PC-9 (cell line): ENCODE measurements around the gene NHS. TPM values are rescaled to one million over a fixed set of nuclear protein-coding genes. Genes with fewer than 3 reads are reported as not detected.
A peak's percentile ranks its signal among the peaks of the same experiment; 100 is the strongest.

Experiments
- Bru-seq: library from RNA; stranded (reverse); fragments of 400-500 nt; gene quantifications from one replicate; lab custom pipeline; 2021; lab: Mats Ljungman, UMichigan
- BruChase-seq, 2 experiments: library from RNA; stranded (reverse); fragments of 400-500 nt; gene quantifications; one replicate each; lab custom pipeline; 2021; lab: Mats Ljungman, UMichigan
- BruUV-seq: library from RNA; stranded (reverse); fragments of 400-500 nt; replicated peaks from 2 replicates; lab custom pipeline; 2021; lab: Mats Ljungman, UMichigan
- CTCF ChIA-PET: fragments of 300-600 bp; sonication (Branson Sonifier 250); formaldehyde crosslinking; loops from one replicate; lab custom pipeline; 2022; ENCODE audit warnings: antibody characterized with exemption; lab: Charles Lee
- POLR2A ChIA-PET: fragments of 300-600 bp; sonication (Branson Sonifier 250); formaldehyde crosslinking; loops from one replicate; lab custom pipeline; 2022; ENCODE audit warnings: antibody characterized with exemption; ENCODE audit not compliant: unreplicated experiment; lab: Charles Lee
- DNase-seq, 2 experiments: peaks; one replicate each; pipeline versions ENCODE4 v3.0.0 to v3.0.0-alpha.2; 2015 to 2022; ENCODE audit warnings: mixed read lengths in 1 of 2
- H2AFZ ChIP-seq: fragments of 200-600 bp; sonication (generic); 2 replicates; pipeline ENCODE4 v1.8.1; 2017; ENCODE audit warnings: antibody characterized with exemption
- H3F3A ChIP-seq: fragments of 200-600 bp; sonication (generic); 2 replicates; pipeline ENCODE4 v1.8.1; 2017; ENCODE audit warnings: antibody characterized with exemption, mild to moderate bottlenecking, low read depth; ENCODE audit not compliant: insufficient read depth
- H3K27ac ChIP-seq: fragments of 200-600 bp; sonication (generic); 2 replicates; pipeline ENCODE4 v1.6.1; 2016; ENCODE audit warnings: mixed run types
- H3K27me3 ChIP-seq: fragments of 200-600 bp; sonication (generic); 2 replicates; pipeline ENCODE4 v1.6.1; 2016; ENCODE audit warnings: low read depth, mixed run types; ENCODE audit not compliant: insufficient read depth
- H3K36me3 ChIP-seq: fragments of 200-600 bp; sonication (generic); 2 replicates; pipeline ENCODE4 v1.6.1; 2016; ENCODE audit warnings: low read depth, mixed run types
- H3K4me1 ChIP-seq: fragments of 200-600 bp; sonication (generic); replicated peaks from 2 replicates; pipeline ENCODE4 v1.6.1; 2016; ENCODE audit warnings: mixed run types; ENCODE audit not compliant: insufficient read depth
- H3K4me2 ChIP-seq: fragments of 200-600 bp; sonication (generic); 2 replicates; pipeline ENCODE4 v1.6.1; 2017; ENCODE audit warnings: mixed run types
- H3K4me3 ChIP-seq: fragments of 200-600 bp; sonication (generic); 2 replicates; pipeline ENCODE4 v1.6.1; 2016; ENCODE audit warnings: mixed run types
- H3K79me2 ChIP-seq: fragments of 200-600 bp; sonication (generic); 2 replicates; pipeline ENCODE4 v1.6.1; 2017; ENCODE audit warnings: low read depth, mixed run types
- H3K9me2 ChIP-seq: fragments of 200-600 bp; sonication (generic); 2 replicates; pipeline ENCODE4 v1.8.1; 2017; ENCODE audit warnings: mild to moderate bottlenecking; ENCODE audit not compliant: insufficient read depth
- H3K9me3 ChIP-seq: fragments of 200-600 bp; sonication (generic); 2 replicates; pipeline ENCODE4 v1.8.1; 2016; ENCODE audit warnings: low read depth; ENCODE audit not compliant: insufficient read depth
- H4K20me1 ChIP-seq: fragments of 200-600 bp; sonication (generic); 2 replicates; pipeline ENCODE4 v1.8.1; 2017; ENCODE audit not compliant: insufficient read depth
- CTCF ChIP-seq: fragments of 200-600 bp; sonication (generic); conservative IDR thresholded peaks from 2 replicates; pipeline ENCODE4 v1.6.1; 2017; ENCODE audit warnings: mixed run types, antibody characterized with exemption, mild to moderate bottlenecking, moderate library complexity
- EZH2 ChIP-seq: fragments of 200-600 bp; sonication (generic); IDR thresholded peaks from 2 replicates; pipeline ENCODE4 v1.8.0; 2017; ENCODE audit warnings: antibody characterized with exemption, low read depth
- intact Hi-C: fragments of 100-400 bp; cut with micrococcal nuclease; formaldehyde crosslinking; loops from one replicate; pipeline ENCODE4 v1.10.0; 2022; ENCODE audit not compliant: unreplicated experiment
- long read RNA-seq: library from polyadenylated mRNA; stranded (forward); transcript quantifications from one replicate; pipeline ENCODE4 v2.0.0, GENCODE V29; 2022
- total RNA-seq: library from RNA; stranded (reverse); gene quantifications from 2 replicates; pipeline ENCODE4 v1.2.3, GENCODE V29; 2021

The NHS gene
- total RNA-seq (6.0 and 6.7 TPM in 2 replicates), Bru-seq, nascent RNA (percentile 65 among the genes with signal in this experiment), BruChase-seq, experiment 1, labeled RNA remaining after a 2-hour chase (percentile 81 among the genes with signal in this experiment), BruChase-seq, experiment 2, labeled RNA remaining after a 6-hour chase (percentile 73 among the genes with signal in this experiment)
- long read RNA-seq, partial matches to known transcripts: 0 of 4 reads
- long read RNA-seq, other reads (novel, unspliced or antisense): 4 of 4 reads

- TF ChIP-seq CTCF (peak; percentile 53), EZH2 (no peak)
- CTCF ChIA-PET: no interaction called here
- intact Hi-C loops: loop anchor here (1.0 to 10.0 kb wide), 6 partner anchors 132 to 548 kb away; no protein-coding TSS in a partner anchor
- no peaks in the 10 kb centered on the region for H4K20me1 ChIP-seq
- peaks cover 10% of the 10 kb centered on the region; the same call in 1 of the 2 replicates for H3F3A ChIP-seq
- H3K9me3 ChIP-seq: no peaks in the 10 kb centered on the region
- peaks cover 36% of the 10 kb centered on the region for H3K79me2 ChIP-seq
- BruUV-seq: no TSS peak
- POLR2A ChIA-PET: no interaction called here
- 0 out of 2 replicates have a peak within 1 kb of the TSS, but pooled peaks have one; percentile 16 for H3K27ac ChIP-seq
- H3K36me3 ChIP-seq: no peaks in the 10 kb centered on the region
- DNase-seq: peak; percentile 51 to 73
- peak within 1 kb of the TSS; percentile 83 for H3K4me3 ChIP-seq
- peak within 1 kb of the TSS; percentile 92 for H3K4me2 ChIP-seq
- no peaks in the 10 kb centered on the region for H3K9me2 ChIP-seq
- peaks cover 14% of the 10 kb centered on the region for H3K4me1 ChIP-seq
- H2AFZ ChIP-seq: peak within 1 kb of the TSS; percentile 87
- no peaks in the 10 kb centered on the region for H3K27me3 ChIP-seq
Measured at GRCh38 chrX:17374619-17375366, at the start of gene NHS. Gene NHS, plus strand, starts transcription at chrX:17375200. Its CDS starts 558 bp downstream, at chrX:17375758.

- Histone ChIP-seq H4K20me1 (no peaks in the 10 kb centered on the region), H3K9me3 (no peaks in the 10 kb centered on the region), H3F3A (no peaks in the 10 kb centered on the region), H2AFZ (no peak overlapping the region), H3K27ac (no peak overlapping the region), H3K27me3 (no peaks in the 10 kb centered on the region), H3K4me3 (no peak overlapping the region), H3K4me2 (no peak overlapping the region), H3K4me1 (no peaks in the 10 kb centered on the region), H3K79me2 (no peaks in the 10 kb centered on the region), H3K9me2 (no peaks in the 10 kb centered on the region), H3K36me3 (no peaks in the 10 kb centered on the region)
- intact Hi-C loops: no loop called here
- CTCF ChIA-PET: no interaction called here
- no peak for DNase-seq
- POLR2A ChIA-PET: no interaction called here
- TF ChIP-seq CTCF (no peak), EZH2 (no peak)
- no TSS peak for BruUV-seq
Measured at GRCh38 chrX:17328837-17329236, 46.2 kb upstream of the NHS start.

- Histone ChIP-seq H3K27me3 (no peaks in the 10 kb centered on the region), H4K20me1 (no peaks in the 10 kb centered on the region), H3K4me2 (no peak overlapping the region), H3K36me3 (no peaks in the 10 kb centered on the region), H3K9me3 (no peaks in the 10 kb centered on the region), H3K27ac (no peak overlapping the region), H3K9me2 (no peaks in the 10 kb centered on the region), H3K79me2 (no peaks in the 10 kb centered on the region), H2AFZ (no peak overlapping the region), H3K4me1 (no peaks in the 10 kb centered on the region), H3K4me3 (no peak overlapping the region), H3F3A (no peaks in the 10 kb centered on the region)
- ChIA-PET CTCF (no interaction called here), POLR2A (no interaction called here)
- no peak for TF ChIP-seq CTCF
- TF ChIP-seq EZH2: no peak
- intact Hi-C loops: no loop called here
- DNase-seq: no peak
- no TSS peak for BruUV-seq
Measured at GRCh38 chrX:17336377-17336776, 38.6 kb upstream of the NHS start.
